NCI-H187 treated with DMSO at 0.1 percent for 48 hours (cell line): ENCODE data around the gene PTPN9.
A peak's percentile ranks its signal among the peaks of the same experiment; 100 is the strongest.
"Not testable (repeated sequence)": the region's sequence is repeated elsewhere in the genome, so short reads cannot be mapped to it uniquely, and the experiment has no call there.

Experiments
- DNase-seq: peaks from one replicate; lab custom pipeline; 2025; lab: John Stamatoyannopoulos, UW

The PTPN9 gene

GRCh38 chr15:75578948-75579920 is at the start of gene PTPN9:
TSS of gene PTPN9 (minus strand) at chr15:75579315. CDS start at chr15:75578776, 539 bp downstream.
- DNase-seq, result no peak

GRCh38 chr15:75625542-75626347 is 46.6 kb upstream of the PTPN9 start, which contains the start of gene SNUPN:
TSS of gene SNUPN (minus strand) at chr15:75625725. CDS start at chr15:75621051, 4,674 bp downstream.
- DNase-seq, result peak; percentile 39

GRCh38 chr15:75622505-75622904 is 43.4 kb upstream of the PTPN9 start:
- DNase-seq, result no peak

GRCh38 chr15:75620841-75621391 is 41.8 kb upstream of the PTPN9 start:
- DNase-seq, result no peak

- DNase-seq, result no peak
Observed at GRCh38 chr15:75620058-75620820, 41.1 kb upstream of the PTPN9 start.

- no peak for DNase-seq
Observed at GRCh38 chr15:75616766-75617165, 37.7 kb upstream of the PTPN9 start.

- DNase-seq, result no peak
Observed at GRCh38 chr15:75606711-75607699, 27.9 kb upstream of the PTPN9 start.

GRCh38 chr15:75606026-75606425 is 26.9 kb upstream of the PTPN9 start:
- DNase-seq, result no peak

GRCh38 chr15:75599401-75599800 is 20.3 kb upstream of the PTPN9 start:
- no peak for DNase-seq

- no peak for DNase-seq
Observed at GRCh38 chr15:75598361-75598760, 19.2 kb upstream of the PTPN9 start.

- no peak for DNase-seq
Observed at GRCh38 chr15:75597667-75598341, 18.7 kb upstream of the PTPN9 start.

- DNase-seq, result no peak
Observed at GRCh38 chr15:75596703-75597345, 17.7 kb upstream of the PTPN9 start.

GRCh38 chr15:75594276-75594675 is 15.2 kb upstream of the PTPN9 start:
- no peak for DNase-seq

GRCh38 chr15:75591655-75592364 is 12.7 kb upstream of the PTPN9 start:
- no peak for DNase-seq

- DNase-seq, result no peak
Observed at GRCh38 chr15:75590239-75590638, 11.1 kb upstream of the PTPN9 start.

- no peak for DNase-seq
Observed at GRCh38 chr15:75589071-75589470, 10.0 kb upstream of the PTPN9 start.

GRCh38 chr15:75586422-75586821 is 7.3 kb upstream of the PTPN9 start:
- DNase-seq, result not testable (repeated sequence)

GRCh38 chr15:75584121-75584520 is 5.0 kb upstream of the PTPN9 start:
- DNase-seq, result no peak

- DNase-seq, result no peak
Observed at GRCh38 chr15:75583701-75584100, 4.6 kb upstream of the PTPN9 start.
